GM19328 (cell line): ENCODE measurements around the gene GP1BA.

Experiments used
- ATAC-seq: cut with Tn5 transposase; IDR thresholded peaks from one replicate; pipeline ENCODE4 v1.9.1; 2021; ENCODE audit warnings: mild to moderate bottlenecking, moderate library complexity; ENCODE audit not compliant: unreplicated experiment

Gene GP1BA

DNA sequence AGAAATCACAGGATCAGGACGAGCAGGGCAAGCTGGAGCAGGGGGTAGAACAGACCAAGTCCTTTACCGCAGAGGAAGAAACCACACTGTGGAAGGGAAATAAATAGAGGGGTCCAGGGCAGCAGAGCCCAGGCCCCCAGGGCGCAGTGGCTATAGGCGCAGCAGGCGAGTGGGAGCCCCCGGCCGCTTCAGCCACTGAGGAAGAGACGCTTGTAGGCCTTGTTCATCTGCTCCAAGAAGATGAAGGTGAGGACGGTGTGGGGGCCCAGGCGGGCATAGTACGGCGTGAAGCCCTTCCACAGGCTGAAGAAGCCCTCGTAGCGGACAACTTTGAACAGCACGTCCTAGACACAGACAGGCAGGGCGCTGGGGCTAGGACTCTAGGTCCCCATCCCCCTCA is 5.5 kb downstream of the GP1BA start:
- ATAC-seq = no peak

DNA sequence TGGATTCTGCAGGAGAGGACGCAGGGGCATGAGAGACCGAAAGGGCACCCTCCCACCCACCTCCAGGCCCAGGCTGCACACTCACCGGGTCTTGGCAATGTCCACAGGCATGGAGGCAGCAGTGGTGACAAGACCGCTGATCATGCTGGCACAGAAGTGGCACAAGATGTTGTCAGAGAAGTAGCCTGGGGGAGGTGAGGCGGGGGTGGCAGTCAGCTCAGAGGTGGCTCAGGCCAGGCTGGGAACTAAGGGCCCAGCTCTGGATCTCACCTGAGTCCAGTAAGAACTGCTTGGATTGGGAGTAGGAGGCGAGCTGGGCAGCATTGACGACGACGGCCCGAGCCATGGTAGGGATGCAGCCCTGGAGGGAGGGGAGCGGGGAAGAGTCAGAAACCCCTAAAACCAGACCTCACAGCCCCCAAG is 6.0 kb downstream of the GP1BA start:
- ATAC-seq = no peak

DNA sequence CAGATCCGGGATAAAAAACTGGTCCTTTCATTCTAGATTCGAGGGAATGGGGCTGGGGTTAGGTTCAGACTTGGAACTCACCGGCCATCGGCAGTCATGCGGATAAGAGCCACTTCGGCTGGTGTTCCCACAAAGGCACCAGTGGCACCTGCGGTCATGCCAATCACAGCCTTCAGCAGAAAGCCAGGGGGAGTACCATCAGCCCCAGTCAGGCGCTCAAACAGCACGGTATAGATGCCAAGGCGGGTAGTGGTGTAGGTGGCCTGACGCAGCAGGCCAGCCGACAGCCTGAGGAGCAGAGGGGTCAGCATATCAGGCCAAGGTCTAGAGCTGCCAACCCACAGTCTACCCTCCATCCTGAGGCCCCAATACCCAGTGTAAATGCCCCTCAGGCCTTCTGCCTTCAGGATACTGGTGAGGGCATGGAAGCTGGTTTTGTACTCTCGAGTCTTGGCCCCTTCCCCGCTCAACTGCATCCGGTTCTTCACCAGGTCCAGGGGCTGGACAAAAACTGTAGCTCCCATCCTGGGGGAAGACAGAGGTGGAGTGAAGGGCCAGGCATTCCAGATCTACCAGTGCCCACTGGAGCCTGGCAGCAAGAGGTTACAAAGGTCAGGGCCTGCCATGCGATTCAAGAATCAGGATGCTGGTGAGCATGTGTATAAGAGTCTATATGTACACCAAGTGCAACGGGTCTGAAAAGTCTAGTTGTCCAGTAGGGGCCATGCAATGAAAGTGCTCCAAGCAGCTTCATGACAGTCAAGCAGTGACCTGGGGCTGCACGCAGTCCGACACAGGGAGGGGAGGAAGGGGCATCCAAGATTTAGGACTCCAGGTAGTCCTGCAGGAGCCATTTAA is 6.8 kb downstream of the GP1BA start:
- no peak for ATAC-seq

DNA sequence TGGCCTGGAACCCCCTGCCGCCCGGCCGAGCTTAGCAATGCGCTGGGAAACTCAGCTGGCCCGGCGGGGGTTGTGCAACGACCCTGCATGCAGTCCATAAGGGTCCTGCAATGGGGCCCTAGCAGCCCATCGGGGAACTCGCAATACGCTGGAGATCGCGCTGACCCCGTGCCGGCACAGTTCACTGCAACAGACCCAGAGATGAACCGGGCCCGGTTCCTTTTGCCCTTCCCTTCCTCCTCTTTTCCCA is 7.4 kb downstream of the GP1BA start:
- ATAC-seq = peak; percentile 9

GRCh38 chr17:4939796-4940554 is 7.9 kb downstream of the GP1BA start, which contains the start of the genes RNF167 and SLC25A11:
Gene RNF167 (plus strand): TSS chr17:4940268. CDS start chr17:4940910, 642 bp downstream.
Gene SLC25A11 (minus strand): TSS chr17:4940046. CDS start chr17:4939910, 136 bp downstream.
- peak; percentile 72 for ATAC-seq

GRCh38 chr17:4940555-4941318 is 8.7 kb downstream of the GP1BA start:
- no peak for ATAC-seq

DNA sequence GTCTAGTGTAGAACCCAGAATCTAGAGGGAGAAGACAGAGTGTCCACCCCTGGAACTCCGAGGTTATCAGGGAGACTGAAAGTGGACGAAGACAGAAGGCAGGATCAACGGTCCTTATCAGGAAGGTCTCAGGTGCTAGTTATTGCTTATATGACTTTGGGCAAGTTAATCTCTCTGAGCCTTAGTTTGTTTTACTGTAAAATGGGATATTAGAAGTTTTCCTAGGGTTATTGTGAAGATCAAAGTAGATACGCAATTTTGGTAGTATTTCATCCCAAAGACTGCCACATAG is 9.2 kb downstream of the GP1BA start:
- ATAC-seq = no peak

DNA sequence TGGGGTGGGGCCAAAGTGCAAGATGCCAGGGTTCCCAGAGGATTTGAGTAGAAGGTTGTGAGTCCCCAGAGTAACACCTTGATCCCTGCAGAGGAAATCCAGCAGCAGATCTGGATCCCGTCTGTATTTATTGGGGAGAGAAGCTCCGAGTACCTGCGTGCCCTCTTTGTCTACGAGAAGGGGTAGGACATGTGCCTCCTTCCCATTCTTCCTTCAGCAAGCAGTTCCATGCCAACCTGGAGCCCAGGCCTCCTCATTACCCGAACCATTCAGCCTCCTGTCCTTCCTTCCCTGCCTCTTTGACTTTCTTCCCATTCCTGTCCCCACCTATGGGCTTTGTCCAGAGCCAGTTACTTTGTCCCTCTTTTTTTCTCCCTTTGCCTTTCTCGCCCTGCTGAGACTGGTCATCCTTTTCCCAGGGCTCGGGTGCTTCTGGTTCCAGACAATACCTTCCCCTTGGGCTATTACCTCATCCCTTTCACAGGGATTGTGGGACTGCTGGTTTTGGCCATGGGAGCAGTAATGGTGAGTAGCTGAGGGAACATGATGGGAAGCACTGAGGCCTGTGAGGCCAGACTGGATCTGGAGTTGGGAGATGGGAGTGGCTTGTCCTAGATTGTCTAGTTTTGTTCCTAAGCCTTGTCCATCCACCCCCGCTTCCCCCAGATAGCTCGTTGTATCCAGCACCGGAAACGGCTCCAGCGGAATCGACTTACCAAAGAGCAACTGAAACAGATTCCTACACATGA is 10.9 kb downstream of the GP1BA start:
- no peak for ATAC-seq

DNA sequence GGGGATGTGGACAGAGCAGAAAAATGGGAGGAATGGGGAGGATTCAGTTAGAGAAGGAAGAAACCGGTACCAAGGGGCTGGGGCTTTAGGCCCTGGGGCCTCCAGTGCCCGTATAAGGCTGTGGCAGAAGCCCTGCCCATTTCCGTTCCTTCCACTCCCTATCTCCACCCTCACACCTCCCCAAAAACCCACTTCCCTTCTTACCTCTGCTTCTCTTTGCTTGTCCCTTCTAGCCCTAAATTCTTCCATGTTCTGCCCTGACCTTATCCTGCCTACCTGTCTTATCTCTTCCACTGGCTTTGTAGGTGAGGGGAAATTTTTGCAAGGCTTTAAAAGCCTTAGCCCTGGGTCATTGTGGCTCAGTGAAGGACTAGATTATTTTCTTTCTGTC is 12.1 kb downstream of the GP1BA start:
- no peak for ATAC-seq

DNA sequence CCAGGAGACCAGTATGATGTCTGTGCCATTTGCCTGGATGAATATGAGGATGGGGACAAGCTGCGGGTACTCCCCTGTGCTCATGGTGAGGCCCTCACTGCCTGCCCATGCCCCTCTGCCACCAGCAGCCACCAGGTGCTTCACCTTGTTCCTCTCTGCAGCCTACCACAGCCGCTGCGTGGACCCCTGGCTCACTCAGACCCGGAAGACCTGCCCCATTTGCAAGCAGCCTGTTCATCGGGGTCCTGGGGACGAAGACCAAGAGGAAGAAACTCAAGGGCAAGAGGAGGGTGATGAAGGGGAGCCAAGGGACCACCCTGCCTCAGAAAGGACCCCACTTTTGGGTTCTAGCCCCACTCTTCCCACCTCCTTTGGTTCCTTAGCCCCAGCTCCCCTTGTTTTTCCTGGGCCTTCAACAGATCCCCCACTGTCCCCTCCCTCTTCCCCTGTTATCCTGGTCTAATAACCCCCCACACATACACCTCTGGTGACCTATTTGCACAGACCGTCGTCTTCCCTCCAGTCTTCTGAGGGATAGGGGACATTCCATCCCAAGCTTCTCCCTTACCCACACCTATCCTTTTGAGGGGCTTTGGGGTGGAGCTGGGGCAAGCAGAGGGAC is 12.6 kb downstream of the GP1BA start:
- ATAC-seq = no peak

- ATAC-seq = no peak
Measured at GRCh38 chr17:4945176-4945943, 13.3 kb downstream of the GP1BA start.

DNA sequence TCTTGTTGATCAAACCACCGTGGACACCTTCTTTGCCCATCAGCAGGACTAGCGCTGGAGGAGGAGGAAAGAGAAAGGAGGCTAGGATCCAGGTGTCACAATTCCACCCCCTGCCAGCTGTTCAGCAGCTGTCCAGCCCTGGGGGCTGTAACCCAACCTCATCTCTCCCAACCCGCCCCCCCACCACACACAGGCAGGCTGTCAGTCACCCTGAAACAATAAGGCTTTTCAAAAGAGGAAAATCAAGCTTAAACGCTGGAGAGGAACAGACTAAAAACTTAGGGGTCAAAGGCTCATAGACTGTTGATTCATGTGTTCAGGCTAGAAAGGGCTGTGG is 13.8 kb downstream of the GP1BA start:
- ATAC-seq = no peak

DNA sequence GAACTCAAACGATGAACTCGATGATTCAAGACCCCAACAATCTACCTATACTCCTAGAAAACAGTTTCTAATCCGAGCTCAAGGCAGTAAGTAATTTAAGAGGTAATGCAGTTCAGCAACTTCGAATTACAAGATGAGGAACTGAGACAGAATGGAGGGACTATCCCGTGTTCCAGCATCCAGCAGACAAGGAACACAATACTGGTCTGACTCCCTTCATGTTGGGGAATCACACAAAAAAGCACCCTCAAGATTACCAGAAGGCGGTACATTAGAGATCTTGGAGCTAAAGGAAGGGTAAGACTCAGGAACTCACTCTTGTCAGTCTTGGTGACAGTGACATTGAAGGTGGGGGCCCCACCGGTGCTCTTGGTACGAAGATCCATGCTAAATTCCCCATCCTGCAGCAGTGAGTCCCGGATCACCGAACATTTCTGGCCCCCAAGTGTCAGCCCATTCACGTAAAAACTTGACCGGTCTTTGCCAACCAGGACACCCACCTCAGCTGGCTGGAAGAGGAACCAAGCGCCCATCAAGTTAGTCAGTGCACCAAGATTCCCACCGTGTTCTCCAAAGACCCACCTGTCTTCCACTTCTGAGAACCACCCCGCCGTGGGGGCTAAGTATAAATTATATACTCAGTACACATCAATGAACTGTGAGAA is 14.4 kb downstream of the GP1BA start:
- no peak for ATAC-seq

GRCh38 chr17:4947010-4947410 is 14.9 kb downstream of the GP1BA start:
- no peak for ATAC-seq

GRCh38 chr17:4947411-4948165 is 15.5 kb downstream of the GP1BA start:
- ATAC-seq = peak; percentile 5

GRCh38 chr17:4948166-4948930 is 16.3 kb downstream of the GP1BA start, which contains the start of gene PFN1:
Gene PFN1 (minus strand): TSS chr17:4948530. CDS start chr17:4948394, 136 bp downstream.
- peak; percentile 15 for ATAC-seq

GRCh38 chr17:4948931-4949320 is 16.8 kb downstream of the GP1BA start:
- peak; percentile 34 for ATAC-seq
